ENCODE results near the gene LTO1.

- no peak for TF ChIP-seq YY1 (IDR thresholded peaks at IDR 0.05; ENCODE audit: insufficient read depth, insufficient read length)
- no peak for TF ChIP-seq SUZ12 (IDR thresholded peaks at IDR 0.05; ENCODE audit: extremely low read depth, insufficient read depth, insufficient read length)
- no peak for TF ChIP-seq ZNF274 (IDR thresholded peaks at IDR 0.05; ENCODE audit: low read depth, low read length)
These were observed 8.2 kb downstream of the LTO1 start for GRCh38 chr11:69666752-69667536.
